Measurements from ENCODE around the gene TMEM123. TPM values are rescaled to one million over a fixed set of nuclear protein-coding genes. Genes with fewer than 3 reads are reported as not detected.
"Not testable (repeated sequence)": the region's sequence is repeated elsewhere in the genome, so short reads cannot be mapped to it uniquely, and the experiment has no call there.

Gene TMEM123
- total RNA-seq, 1 donor, result 91.9 TPM

- Histone ChIP-seq H3K27ac (ENCODE audit: low read depth, low read length) (no peak overlapping the region), H3K27me3 (ENCODE audit: insufficient read depth, low read length) (no peaks in the 10 kb centered on the region), H2AFZ (ENCODE audit: low read length) (no peak overlapping the region), H3K79me2 (ENCODE audit: insufficient read depth, low read length) (peaks cover 16% of the 10 kb centered on the region), H3K4me1 (ENCODE audit: insufficient read depth, low read length) (peaks cover 6% of the 10 kb centered on the region), H3K4me2 (ENCODE audit: insufficient read depth, low read length) (no peak overlapping the region), H3K9me3 (ENCODE audit: low read depth, low read length) (no peaks in the 10 kb centered on the region), H4K20me1 (ENCODE audit: insufficient read depth, low read length) (no peaks in the 10 kb centered on the region), H3K4me3 (ENCODE audit: insufficient read depth, low read length) (no peak overlapping the region), H3K36me3 (ENCODE audit: insufficient read depth, low read length) (no peaks in the 10 kb centered on the region)
- TF ChIP-seq, protein P1, sequence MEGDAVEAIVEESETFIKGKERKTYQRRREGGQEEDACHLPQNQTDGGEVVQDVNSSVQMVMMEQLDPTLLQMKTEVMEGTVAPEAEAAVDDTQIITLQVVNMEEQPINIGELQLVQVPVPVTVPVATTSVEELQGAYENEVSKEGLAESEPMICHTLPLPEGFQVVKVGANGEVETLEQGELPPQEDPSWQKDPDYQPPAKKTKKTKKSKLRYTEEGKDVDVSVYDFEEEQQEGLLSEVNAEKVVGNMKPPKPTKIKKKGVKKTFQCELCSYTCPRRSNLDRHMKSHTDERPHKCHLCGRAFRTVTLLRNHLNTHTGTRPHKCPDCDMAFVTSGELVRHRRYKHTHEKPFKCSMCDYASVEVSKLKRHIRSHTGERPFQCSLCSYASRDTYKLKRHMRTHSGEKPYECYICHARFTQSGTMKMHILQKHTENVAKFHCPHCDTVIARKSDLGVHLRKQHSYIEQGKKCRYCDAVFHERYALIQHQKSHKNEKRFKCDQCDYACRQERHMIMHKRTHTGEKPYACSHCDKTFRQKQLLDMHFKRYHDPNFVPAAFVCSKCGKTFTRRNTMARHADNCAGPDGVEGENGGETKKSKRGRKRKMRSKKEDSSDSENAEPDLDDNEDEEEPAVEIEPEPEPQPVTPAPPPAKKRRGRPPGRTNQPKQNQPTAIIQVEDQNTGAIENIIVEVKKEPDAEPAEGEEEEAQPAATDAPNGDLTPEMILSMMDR (IDR thresholded peaks at IDR 0.05; ENCODE audit: extremely low read depth, low read depth, low read length), result no peak
- no peak for DNase-seq (ENCODE audit: insufficient read length, low spot score, missing footprints)
Measured at GRCh38 chr11:102435688-102436087, 16.9 kb downstream of the TMEM123 start.

- Histone ChIP-seq H3K79me2 (ENCODE audit: insufficient read depth, low read length) (peaks cover 23% of the 10 kb centered on the region), H3K4me1 (ENCODE audit: insufficient read depth, low read length) (peaks cover 10% of the 10 kb centered on the region)
- not testable (repeated sequence) for H3K4me3 ChIP-seq (ENCODE audit: insufficient read depth, low read length); H3K36me3 ChIP-seq (ENCODE audit: insufficient read depth, low read length); H3K4me2 ChIP-seq (ENCODE audit: insufficient read depth, low read length); H3K9me3 ChIP-seq (ENCODE audit: low read depth, low read length); H4K20me1 ChIP-seq (ENCODE audit: insufficient read depth, low read length); H3K27ac ChIP-seq (ENCODE audit: low read depth, low read length); H2AFZ ChIP-seq (ENCODE audit: low read length); DNase-seq (ENCODE audit: insufficient read length, low spot score, missing footprints); H3K27me3 ChIP-seq (ENCODE audit: insufficient read depth, low read length)
Measured at GRCh38 chr11:102433571-102433970, 19.0 kb downstream of the TMEM123 start.

- not testable (repeated sequence) for H3K4me3 ChIP-seq (ENCODE audit: insufficient read depth, low read length); H3K27me3 ChIP-seq (ENCODE audit: insufficient read depth, low read length); DNase-seq (ENCODE audit: insufficient read length, low spot score, missing footprints); H4K20me1 ChIP-seq (ENCODE audit: insufficient read depth, low read length); H2AFZ ChIP-seq (ENCODE audit: low read length); H3K27ac ChIP-seq (ENCODE audit: low read depth, low read length); H3K4me2 ChIP-seq (ENCODE audit: insufficient read depth, low read length); H3K9me3 ChIP-seq (ENCODE audit: low read depth, low read length); H3K36me3 ChIP-seq (ENCODE audit: insufficient read depth, low read length)
- Histone ChIP-seq H3K4me1 (ENCODE audit: insufficient read depth, low read length) (peaks cover 10% of the 10 kb centered on the region), H3K79me2 (ENCODE audit: insufficient read depth, low read length) (peaks cover 20% of the 10 kb centered on the region)
Measured at GRCh38 chr11:102432560-102432959, 20.0 kb downstream of the TMEM123 start.

- no peaks in the 10 kb centered on the region for H4K20me1 ChIP-seq (ENCODE audit: insufficient read depth, low read length)
- H3K4me1 ChIP-seq (ENCODE audit: insufficient read depth, low read length), result peaks cover 4% of the 10 kb centered on the region
- H3K79me2 ChIP-seq (ENCODE audit: insufficient read depth, low read length), result peaks cover 20% of the 10 kb centered on the region
- DNase-seq (ENCODE audit: insufficient read length, low spot score, missing footprints), result no peak
- TF ChIP-seq, protein P1 (IDR thresholded peaks at IDR 0.05; ENCODE audit: extremely low read depth, low read depth, low read length), result no peak
- no peaks in the 10 kb centered on the region for H3K27me3 ChIP-seq (ENCODE audit: insufficient read depth, low read length)
- H3K4me2 ChIP-seq (ENCODE audit: insufficient read depth, low read length), result no peak overlapping the region
- no peaks in the 10 kb centered on the region for H3K9me3 ChIP-seq (ENCODE audit: low read depth, low read length)
- no peak overlapping the region for H3K27ac ChIP-seq (ENCODE audit: low read depth, low read length)
- no peak overlapping the region for H3K4me3 ChIP-seq (ENCODE audit: insufficient read depth, low read length)
- H3K36me3 ChIP-seq (ENCODE audit: insufficient read depth, low read length), result no peaks in the 10 kb centered on the region
- H2AFZ ChIP-seq (ENCODE audit: low read length), result no peak overlapping the region
Measured at GRCh38 chr11:102431404-102431803, 21.2 kb downstream of the TMEM123 start.

DNA sequence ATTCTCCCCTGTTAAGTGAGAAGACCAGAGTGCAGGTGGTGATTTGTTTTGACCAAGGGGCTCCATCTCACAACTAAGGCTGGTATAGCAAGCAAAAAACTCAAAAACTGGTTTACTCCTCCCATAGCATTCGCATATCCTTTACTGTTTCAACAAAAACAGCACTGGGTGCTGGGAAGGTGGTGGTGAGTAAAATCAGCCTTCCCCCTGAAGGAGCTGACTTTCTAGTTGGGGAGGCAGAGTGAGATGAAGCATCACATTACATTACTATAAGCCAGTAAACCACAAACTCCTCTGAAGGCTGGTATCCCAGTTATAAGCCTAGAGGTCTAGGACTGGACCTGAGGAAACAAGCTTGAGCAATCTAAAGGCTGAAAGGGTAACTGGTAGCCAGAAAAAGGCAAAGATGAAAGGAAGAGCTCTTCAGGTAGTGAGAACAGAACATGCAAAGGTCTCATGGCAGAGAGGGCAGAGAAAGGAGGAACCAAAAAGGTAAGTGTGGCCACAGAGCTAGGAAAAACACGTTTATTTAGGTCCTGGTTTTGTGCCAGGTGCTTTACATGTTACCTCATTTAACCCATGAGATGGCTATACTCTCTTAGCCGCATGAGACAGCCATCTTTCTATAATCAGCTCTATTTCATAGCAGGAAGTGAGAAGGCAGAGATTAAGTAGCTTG lies 22.3 kb downstream of the TMEM123 start:
- Histone ChIP-seq H3K4me2 (ENCODE audit: insufficient read depth, low read length) (no peak overlapping the region), H3K79me2 (ENCODE audit: insufficient read depth, low read length) (peaks cover 14% of the 10 kb centered on the region), H3K9me3 (ENCODE audit: low read depth, low read length) (no peaks in the 10 kb centered on the region), H3K4me1 (ENCODE audit: insufficient read depth, low read length) (peaks cover 4% of the 10 kb centered on the region), H2AFZ (ENCODE audit: low read length) (no peak overlapping the region), H3K27ac (ENCODE audit: low read depth, low read length) (no peak overlapping the region), H3K27me3 (ENCODE audit: insufficient read depth, low read length) (no peaks in the 10 kb centered on the region), H4K20me1 (ENCODE audit: insufficient read depth, low read length) (no peaks in the 10 kb centered on the region), H3K4me3 (ENCODE audit: insufficient read depth, low read length) (no peak overlapping the region), H3K36me3 (ENCODE audit: insufficient read depth, low read length) (no peaks in the 10 kb centered on the region)
- TF ChIP-seq, protein P1 (IDR thresholded peaks at IDR 0.05; ENCODE audit: extremely low read depth, low read depth, low read length), result no peak
- DNase-seq (ENCODE audit: insufficient read length, low spot score, missing footprints), result peak; percentile 50

All from osteoblast (primary cell).